Neuronal stem cell (in vitro differentiated cells): ENCODE results near the gene ALG2.

Experiments
- DNase-seq: peaks from one replicate; pipeline ENCODE4 v3.0.0-alpha.2; 2013; ENCODE audit warnings: low spot score
- H2AFZ ChIP-seq: one replicate; pipeline ENCODE4 v1.6.1; 2013; ENCODE audit warnings: mild to moderate bottlenecking, low read length, inconsistent platforms
- H2AK5ac ChIP-seq: 2 replicates; pipeline ENCODE4 v1.6.1; 2013; ENCODE audit warnings: low read depth, mild to moderate bottlenecking, inconsistent platforms, low read length, moderate library complexity, mixed read lengths
- H2BK120ac ChIP-seq: 2 replicates; pipeline ENCODE4 v1.6.1; 2013; ENCODE audit warnings: low read depth, mild to moderate bottlenecking, inconsistent platforms, low read length, moderate library complexity, mixed read lengths
- H2BK12ac ChIP-seq: one replicate; pipeline ENCODE4 v1.6.1; 2013; ENCODE audit warnings: low read length, inconsistent platforms
- H2BK15ac ChIP-seq: 2 replicates; pipeline ENCODE4 v1.6.1; 2013; ENCODE audit warnings: mild to moderate bottlenecking, low read length, inconsistent platforms, mixed read lengths
- H2BK5ac ChIP-seq: one replicate; pipeline ENCODE4 v1.6.1; 2013; ENCODE audit warnings: inconsistent platforms, mild to moderate bottlenecking, low read length, moderate library complexity
- H3K14ac ChIP-seq: one replicate; pipeline ENCODE4 v1.6.1; 2013; ENCODE audit warnings: low read length, inconsistent platforms
- H3K18ac ChIP-seq: 2 replicates; pipeline ENCODE4 v1.6.1; 2013; ENCODE audit warnings: low read length, inconsistent platforms
- H3K23ac ChIP-seq: 2 replicates; pipeline ENCODE4 v1.6.1; 2013; ENCODE audit warnings: low read depth, mild to moderate bottlenecking, mixed read lengths, low read length, inconsistent platforms; ENCODE audit not compliant: poor library complexity
- H3K27ac ChIP-seq: replicated peaks from 3 replicates; pipeline ENCODE4 v1.5.1; 2013; ENCODE audit warnings: low read length, inconsistent platforms
- H3K27me3 ChIP-seq, 3 experiments: 2 replicates each; pipeline ENCODE4 v1.6.1; 2013; ENCODE audit warnings: low read length in 3 of 3, mild to moderate bottlenecking in 2 of 3, inconsistent platforms in 1 of 3, low read depth in 1 of 3, mixed read lengths in 1 of 3, moderate library complexity in 1 of 3; ENCODE audit not compliant: control insufficient read depth in 3 of 3, insufficient read depth in 3 of 3
- H3K36me3 ChIP-seq, 2 donors: replicated peaks in 1 of 2; 2 replicates each; pipeline ENCODE4 v1.6.1; 2013; ENCODE audit warnings: low read length in 2 of 2; ENCODE audit not compliant: control insufficient read depth in 2 of 2, insufficient read depth in 2 of 2
- H3K4ac ChIP-seq: 2 replicates; pipeline ENCODE4 v1.6.1; 2013; ENCODE audit warnings: inconsistent platforms, mild to moderate bottlenecking, low read length, moderate library complexity
- H3K4me1 ChIP-seq, 2 donors: 1 replicate in 1 of 2; 2 replicates in 1 of 2; pipeline ENCODE4 v1.6.1; 2013; ENCODE audit warnings: low read length in 2 of 2, low read depth in 1 of 2; ENCODE audit not compliant: control insufficient read depth in 2 of 2, insufficient read depth in 1 of 2
- H3K4me2 ChIP-seq: one replicate; pipeline ENCODE4 v1.6.1; 2013; ENCODE audit warnings: mild to moderate bottlenecking, low read length, inconsistent platforms; ENCODE audit not compliant: insufficient read depth, poor library complexity, severe bottlenecking
- H3K4me3 ChIP-seq, 2 donors: 2 replicates each; pipeline ENCODE4 v1.5.1; 2013; ENCODE audit warnings: low read length in 2 of 2, mild to moderate bottlenecking in 2 of 2, inconsistent platforms in 1 of 2, moderate library complexity in 1 of 2
- H3K79me1 ChIP-seq: one replicate; pipeline ENCODE4 v1.6.1; 2013; ENCODE audit warnings: low read depth, mild to moderate bottlenecking, inconsistent platforms, low read length, moderate library complexity
- H3K9ac ChIP-seq: one replicate; pipeline ENCODE4 v1.6.1; 2013; ENCODE audit warnings: mild to moderate bottlenecking, low read depth, low read length, inconsistent platforms; ENCODE audit not compliant: poor library complexity
- H3K9me3 ChIP-seq, 2 donors: replicated peaks in 1 of 2; 2 replicates each; pipeline versions ENCODE3 to v1.6.1; 2013; ENCODE audit warnings: low read length in 2 of 2, mild to moderate bottlenecking in 2 of 2, inconsistent platforms in 1 of 2, low read depth in 1 of 2, mixed read lengths in 1 of 2, moderate library complexity in 1 of 2; ENCODE audit not compliant: control insufficient read depth in 2 of 2, insufficient read depth in 1 of 2
- H4K8ac ChIP-seq: one replicate; pipeline ENCODE4 v1.6.1; 2013; ENCODE audit warnings: low read depth, mild to moderate bottlenecking, inconsistent platforms, low read length, moderate library complexity
- H4K91ac ChIP-seq: one replicate; pipeline ENCODE4 v1.6.1; 2013; ENCODE audit warnings: low read length, low read depth, mild to moderate bottlenecking, inconsistent platforms; ENCODE audit not compliant: poor library complexity
- WGBS, 2 donors: extraction: QIAGEN DNeasy Blood & Tissue Kit; methylation state at CpG; one replicate each; pipeline ENCODE4 v1.1.7; 2013; ENCODE audit warnings: missing lambda C conversion rate in 2 of 2, mixed read lengths in 1 of 2; ENCODE audit not compliant: insufficient read length in 2 of 2, insufficient replicate concordance in 1 of 2; ENCODE audit errors: extremely low coverage in 2 of 2; 5-methylcytosine and 5-hydroxymethylcytosine counted together

Gene ALG2

DNA sequence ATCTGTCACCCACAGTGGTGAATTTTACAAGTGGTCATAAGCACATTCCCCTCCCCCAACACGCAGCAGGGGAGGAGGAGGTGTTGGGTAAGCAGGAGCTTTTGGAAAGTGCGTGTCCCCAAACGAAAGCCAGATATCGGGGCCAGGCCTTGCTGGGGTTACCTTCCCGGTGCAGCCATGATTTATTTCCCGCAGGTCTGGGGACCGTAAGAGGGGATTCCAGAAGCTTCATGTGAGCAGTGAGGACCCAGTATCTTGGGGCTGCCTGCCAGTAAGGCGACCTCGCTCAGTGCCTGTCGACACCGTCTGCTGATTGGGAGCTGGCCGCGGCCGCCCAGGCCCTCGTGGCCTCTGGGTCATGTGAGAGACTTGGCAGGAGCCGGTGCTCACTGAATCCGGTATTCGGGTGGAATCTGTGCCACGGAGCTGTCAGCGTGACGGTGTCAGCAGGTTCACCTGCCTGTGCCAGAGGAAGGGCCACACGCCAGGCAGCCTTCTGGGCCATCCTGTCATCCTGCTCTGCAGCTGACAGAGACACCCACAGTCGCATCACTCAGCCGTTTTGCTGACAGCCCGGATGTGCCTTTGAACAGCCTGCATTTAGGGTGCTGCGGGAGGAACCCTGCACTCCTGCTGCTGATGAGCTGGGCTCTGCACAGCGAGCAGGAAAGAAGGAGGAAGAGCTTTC lies 37.6 kb upstream of the ALG2 start:
- Histone ChIP-seq H3K18ac (peak overlapping the region; percentile 82), H3K36me3 (no peaks in the 10 kb centered on the region), H4K8ac (peak overlapping the region; percentile 19), H2AFZ (peak overlapping the region; percentile 74), H3K4ac (no peak overlapping the region), H2BK120ac (no peak overlapping the region), H3K23ac (peak overlapping the region; percentile 44), H3K9ac (peak overlapping the region; percentile 17), H4K91ac (no peak overlapping the region), H3K4me3 (no peak overlapping the region), H2AK5ac (no peak overlapping the region), H3K9me3 (no peaks in the 10 kb centered on the region), H3K27ac (no peak overlapping the region), H3K4me2 (no peak overlapping the region), H2BK12ac (peak overlapping the region; percentile 50), H3K4me1 (peaks cover 0 to 7% of the 10 kb centered on the region in 2 donors), H3K27me3 (no peaks in the 10 kb centered on the region), H2BK15ac (peak overlapping the region; percentile 69), H2BK5ac (peak overlapping the region; percentile 42), H3K79me1 (no peaks in the 10 kb centered on the region), H3K14ac (no peak overlapping the region)
- WGBS, 2 donors, result no CpG with 5 or more reads among the region's 27 CpGs
- DNase-seq, result no peak

DNA sequence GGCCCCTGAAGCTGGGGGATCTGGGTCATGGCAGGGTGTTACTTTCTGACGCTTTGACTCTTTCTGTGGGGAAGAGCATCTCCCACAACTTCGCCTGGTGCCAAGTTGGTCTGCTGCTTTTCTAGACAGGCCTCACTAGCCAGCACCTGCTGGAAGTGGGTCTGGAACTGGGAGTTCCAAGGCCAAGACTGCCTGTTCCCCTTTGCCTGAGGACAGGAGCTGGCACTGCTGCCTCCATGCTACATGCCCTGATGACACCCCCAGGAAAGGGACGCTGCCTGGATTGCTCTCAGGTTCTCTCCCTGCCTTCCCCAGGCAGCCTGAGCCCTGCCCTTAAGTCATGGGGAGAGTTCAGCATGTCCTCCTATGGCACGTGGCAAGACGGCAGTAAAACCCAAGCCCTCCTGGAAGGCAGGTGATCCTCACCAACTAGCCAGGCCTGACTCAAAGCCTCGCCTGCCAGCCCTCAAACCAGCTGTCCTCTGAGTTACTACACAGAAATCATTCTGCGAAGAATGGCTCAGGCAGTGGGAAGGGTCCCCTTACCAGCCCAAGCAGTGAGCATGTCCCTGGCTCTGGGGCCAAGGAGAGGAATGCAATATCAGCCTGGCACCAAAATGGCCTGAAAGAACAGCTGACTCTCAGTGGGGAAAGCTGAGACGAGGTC lies 36.1 kb upstream of the ALG2 start:
- Histone ChIP-seq H2AK5ac (peak overlapping the region; percentile 56), H3K4ac (no peak overlapping the region), H3K36me3 (no peaks in the 10 kb centered on the region), H3K23ac (no peak overlapping the region), H3K4me3 (no peak overlapping the region), H4K91ac (no peak overlapping the region), H2BK15ac (peak overlapping the region; percentile 23), H2BK5ac (no peak overlapping the region), H3K9ac (no peak overlapping the region), H3K79me1 (no peaks in the 10 kb centered on the region), H3K4me2 (no peak overlapping the region), H3K4me1 (peaks cover 0 to 10% of the 10 kb centered on the region in 2 donors), H2BK120ac (no peak overlapping the region), H3K9me3 (no peaks in the 10 kb centered on the region), H3K14ac (peak overlapping the region; percentile 87), H3K27me3 (no peaks in the 10 kb centered on the region), H3K27ac (no peak overlapping the region), H4K8ac (no peak overlapping the region), H3K18ac (no peak overlapping the region), H2BK12ac (peak overlapping the region; percentile 14), H2AFZ (no peak overlapping the region)
- WGBS, 2 donors, result no CpG with 5 or more reads among the region's 8 CpGs
- no peak for DNase-seq

DNA sequence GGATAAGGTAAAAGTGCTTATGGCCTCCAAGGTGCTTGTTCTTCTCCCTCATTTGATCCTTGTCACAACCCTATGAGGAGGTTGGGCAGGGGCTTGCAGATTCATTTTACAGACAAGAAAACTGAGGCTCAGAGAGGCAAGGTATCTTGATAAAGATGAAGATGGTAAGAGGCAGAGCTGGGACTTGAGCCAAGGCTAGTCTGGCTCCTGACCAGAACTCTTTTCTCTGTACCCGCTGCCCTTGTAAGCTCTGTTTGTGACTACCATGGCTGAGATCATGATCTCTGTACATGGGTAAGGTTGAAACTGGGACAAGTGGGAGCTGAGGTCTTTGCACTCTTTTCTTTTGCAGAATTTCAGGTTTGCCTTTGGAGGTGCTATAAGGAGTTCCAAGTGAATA lies 33.9 kb upstream of the ALG2 start:
- Histone ChIP-seq H2BK120ac (no peak overlapping the region), H3K14ac (no peak overlapping the region), H4K91ac (no peak overlapping the region), H3K27me3 (no peaks in the 10 kb centered on the region), H2AK5ac (no peak overlapping the region), H2BK15ac (no peak overlapping the region), H3K79me1 (no peaks in the 10 kb centered on the region), H4K8ac (no peak overlapping the region), H3K36me3 (no peaks in the 10 kb centered on the region), H3K4me3 (no peak overlapping the region), H3K27ac (no peak overlapping the region), H3K4me1 (peaks cover 0 to 10% of the 10 kb centered on the region in 2 donors), H3K4me2 (no peak overlapping the region), H3K9ac (no peak overlapping the region), H2BK12ac (no peak overlapping the region), H2AFZ (no peak overlapping the region), H2BK5ac (no peak overlapping the region), H3K18ac (no peak overlapping the region), H3K9me3 (no peaks in the 10 kb centered on the region), H3K23ac (no peak overlapping the region), H3K4ac (no peak overlapping the region)
- WGBS, 2 donors, result no CpG with 5 or more reads among the region's 1 CpG
- DNase-seq, result no peak

DNA sequence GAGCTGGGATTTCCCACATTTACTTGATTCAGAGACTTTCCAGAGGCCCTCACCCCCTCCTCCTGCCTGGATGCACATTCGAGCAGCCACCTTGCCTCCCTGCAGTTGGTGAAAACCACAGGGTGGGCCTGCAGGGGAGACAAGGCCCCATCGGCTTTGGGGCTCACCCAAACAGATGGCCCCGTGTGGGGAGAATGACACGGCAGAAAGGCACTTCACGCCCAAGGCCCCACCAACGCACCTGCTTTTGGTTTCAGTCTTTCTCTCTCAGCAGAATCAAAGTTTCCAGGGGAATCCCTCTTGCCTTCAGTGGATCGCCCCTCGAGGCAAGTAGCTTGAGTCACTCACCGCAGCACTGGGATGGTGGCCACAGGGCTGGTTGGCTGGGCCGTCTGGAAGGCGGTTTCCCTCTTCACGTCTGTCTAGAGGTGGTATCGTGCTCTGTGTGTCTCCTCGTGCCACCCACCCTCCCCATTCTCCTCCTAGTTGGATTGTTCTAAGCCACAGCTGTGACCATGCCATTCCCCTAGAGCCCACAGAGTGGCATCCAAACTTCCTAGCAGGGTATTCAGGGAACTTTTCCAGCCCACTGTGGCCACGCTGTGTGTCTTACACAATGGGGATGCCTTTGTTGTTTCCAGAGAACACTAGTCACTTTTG lies 32.2 kb upstream of the ALG2 start:
- H3K23ac ChIP-seq, result peak overlapping the region; percentile 20
- peak overlapping the region; percentile 69 for H2AK5ac ChIP-seq
- H4K8ac ChIP-seq, result no peak overlapping the region
- H3K36me3 ChIP-seq, result no peaks in the 10 kb centered on the region
- H3K4me2 ChIP-seq, result no peak overlapping the region
- peak overlapping the region; percentile 42 for H3K14ac ChIP-seq
- peak overlapping the region; percentile 74 for H3K18ac ChIP-seq
- H3K79me1 ChIP-seq, result no peaks in the 10 kb centered on the region
- no peak overlapping the region for H3K4me3 ChIP-seq
- no peak for DNase-seq
- WGBS, 2 donors, result no CpG with 5 or more reads among the region's 15 CpGs
- H2BK15ac ChIP-seq, result no peak overlapping the region
- H3K9me3 ChIP-seq, result no peaks in the 10 kb centered on the region
- H2BK120ac ChIP-seq, result peak overlapping the region; percentile 89
- H3K27ac ChIP-seq, result no peak overlapping the region
- no peak overlapping the region for H3K4ac ChIP-seq
- H4K91ac ChIP-seq, result no peak overlapping the region
- H3K27me3 ChIP-seq, result no peaks in the 10 kb centered on the region
- H3K4me1 ChIP-seq, result peaks cover 0 to 5% of the 10 kb centered on the region in 2 donors
- no peak overlapping the region for H2AFZ ChIP-seq
- H2BK12ac ChIP-seq, result no peak overlapping the region
- no peak overlapping the region for H2BK5ac ChIP-seq
- no peak overlapping the region for H3K9ac ChIP-seq
